HG03469 (cell line): ENCODE data around the gene SULF2.

Experiments
- ATAC-seq: cut with Tn5 transposase; IDR thresholded peaks from one replicate; pipeline ENCODE4 v1.9.1; 2021; ENCODE audit warnings: mild to moderate bottlenecking, moderate library complexity, moderate number of reproducible peaks; ENCODE audit not compliant: unreplicated experiment

SULF2 gene

GRCh38 chr20:47672886-47673670 lies 112.2 kb downstream of the SULF2 start:
- no peak for ATAC-seq

DNA sequence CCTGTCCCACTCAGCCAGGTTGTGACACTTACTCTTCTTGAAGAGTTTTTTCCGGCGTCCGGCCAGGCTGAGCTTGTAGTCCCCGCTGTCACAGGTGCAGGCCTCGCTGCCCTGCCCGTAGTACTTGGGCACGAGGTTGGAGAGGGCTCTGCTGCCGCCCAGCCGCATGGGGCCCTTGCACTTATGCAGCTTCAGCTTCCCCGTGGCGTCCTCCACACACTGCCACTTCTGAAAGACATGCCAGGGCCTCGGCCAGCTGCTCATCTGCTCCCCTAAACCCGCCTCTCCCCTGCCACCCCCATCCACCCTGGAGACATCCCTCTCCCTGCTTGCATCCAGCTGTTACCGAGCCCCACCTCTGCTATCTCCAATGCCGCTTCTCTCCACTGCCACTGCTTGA lies 113.1 kb downstream of the SULF2 start:
- no peak for ATAC-seq

DNA sequence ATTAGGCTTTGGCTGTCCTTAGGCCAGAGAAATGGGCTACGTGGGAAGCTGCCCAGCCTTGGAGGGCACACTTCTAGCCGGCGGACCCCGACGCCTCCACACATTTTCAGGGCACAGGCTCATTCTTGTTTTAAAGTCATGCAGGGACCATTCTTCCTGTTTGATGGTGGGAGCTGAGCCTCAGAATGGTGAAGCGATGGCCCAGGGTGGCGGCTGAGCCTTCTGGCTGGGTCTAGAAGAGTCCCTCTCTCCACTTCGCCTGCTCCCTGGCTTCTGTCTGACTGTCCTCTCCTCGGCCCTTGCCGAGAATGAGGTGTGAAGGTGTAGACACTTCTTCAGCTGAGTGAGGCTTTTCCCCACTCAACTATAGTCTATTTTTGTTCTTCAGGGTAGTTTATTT lies 114.4 kb downstream of the SULF2 start:
- ATAC-seq, result no peak

DNA sequence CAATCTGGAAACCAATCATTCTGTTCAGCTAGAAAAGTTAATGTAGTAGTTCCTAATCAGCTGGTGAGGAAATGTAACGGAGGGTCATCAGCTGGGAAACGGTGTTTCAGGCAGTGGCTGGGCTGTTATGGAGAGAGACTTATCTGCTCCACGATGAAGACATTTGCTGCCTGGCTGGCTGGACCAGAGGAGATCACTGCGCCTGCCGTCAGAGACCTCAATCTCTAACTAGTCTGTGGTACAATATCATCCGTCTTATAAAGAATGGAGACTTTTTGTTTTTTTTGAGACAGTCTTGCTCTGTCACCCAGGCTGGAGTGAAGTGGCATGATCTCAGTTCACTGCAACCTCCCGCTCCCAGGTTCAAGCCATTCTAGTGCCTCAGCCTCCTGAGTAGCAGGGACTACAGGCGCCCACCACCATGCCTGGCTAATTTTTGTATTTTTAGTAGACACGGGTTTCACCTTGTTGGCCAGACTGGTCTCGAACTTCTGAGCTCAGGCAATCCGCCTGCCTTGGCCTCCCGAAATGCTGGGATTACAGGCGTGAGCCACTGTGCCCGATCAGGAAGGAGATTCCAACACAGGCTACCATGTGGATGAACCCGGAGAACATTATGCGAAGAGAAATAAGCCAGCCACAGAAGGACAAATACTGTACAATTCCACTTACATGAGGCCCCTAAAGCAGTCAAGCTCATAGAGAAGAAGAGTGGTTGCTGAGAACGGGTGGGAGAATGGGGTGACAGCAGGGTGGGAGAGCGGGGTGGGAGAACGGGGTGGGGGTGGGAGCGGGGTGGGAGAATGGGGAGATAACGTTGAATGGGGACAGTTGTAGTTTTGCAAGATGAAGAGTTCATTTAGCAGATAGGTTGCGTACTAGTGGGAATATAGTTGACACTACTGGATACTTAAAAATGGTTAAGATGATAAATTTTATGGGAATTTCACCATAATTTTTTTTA lies 115.1 kb downstream of the SULF2 start:
- no peak for ATAC-seq

- no peak for ATAC-seq
Measured at GRCh38 chr20:47669489-47669888, 115.8 kb downstream of the SULF2 start.

DNA sequence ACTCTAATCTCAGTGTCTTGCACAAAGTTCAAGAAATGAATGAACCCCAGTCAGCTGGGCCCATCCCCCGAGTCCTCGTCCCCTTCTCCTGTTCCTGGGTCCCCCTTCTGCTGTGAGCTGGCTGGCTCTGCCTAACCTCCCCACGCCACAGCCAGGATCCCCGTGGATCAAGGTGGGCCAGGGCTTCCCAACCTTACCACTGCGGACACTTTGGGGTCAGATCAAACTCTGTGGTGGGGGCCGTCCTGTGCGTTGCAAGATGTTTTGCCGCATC lies 116.2 kb downstream of the SULF2 start:
- ATAC-seq, result no peak

DNA sequence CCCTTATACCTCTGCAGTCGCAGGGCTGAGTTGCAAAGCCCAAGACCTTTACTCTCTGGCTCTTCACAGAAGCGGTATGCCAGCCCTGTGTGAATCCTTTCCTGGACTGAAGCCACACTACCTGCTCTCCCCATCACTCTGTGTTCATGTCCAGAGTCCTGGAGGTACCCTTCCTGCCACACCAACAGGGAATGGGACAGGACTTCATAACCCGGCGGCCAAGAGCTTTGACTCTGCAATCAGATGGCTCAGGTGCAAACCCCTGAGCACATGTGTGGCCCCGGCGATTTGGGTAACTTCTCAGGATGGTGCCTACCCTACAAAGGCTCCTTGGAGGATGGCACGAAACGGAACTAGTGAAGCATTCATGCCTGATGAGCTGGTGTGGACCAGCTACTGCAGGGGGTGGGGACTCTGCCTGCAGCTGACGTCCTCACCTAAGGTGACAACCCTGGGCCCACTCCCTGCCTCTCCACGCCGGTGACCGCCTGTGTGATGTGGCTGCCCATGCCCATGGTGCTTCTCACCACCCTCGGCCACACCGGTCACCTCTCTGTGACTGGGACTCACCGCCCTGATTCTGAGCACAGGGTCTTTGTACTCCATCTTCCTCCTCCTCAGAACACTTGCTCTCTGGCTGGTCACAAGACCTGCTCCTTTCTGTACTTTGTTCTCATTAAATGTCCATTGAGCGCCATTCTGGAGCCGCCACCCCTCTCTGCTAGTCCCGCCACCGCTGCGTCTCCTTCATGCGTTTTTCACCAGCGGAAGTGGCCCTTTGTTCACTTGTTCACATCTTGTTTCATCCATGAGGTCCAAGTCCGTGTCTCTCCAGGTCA lies 116.7 kb downstream of the SULF2 start:
- no peak for ATAC-seq

DNA sequence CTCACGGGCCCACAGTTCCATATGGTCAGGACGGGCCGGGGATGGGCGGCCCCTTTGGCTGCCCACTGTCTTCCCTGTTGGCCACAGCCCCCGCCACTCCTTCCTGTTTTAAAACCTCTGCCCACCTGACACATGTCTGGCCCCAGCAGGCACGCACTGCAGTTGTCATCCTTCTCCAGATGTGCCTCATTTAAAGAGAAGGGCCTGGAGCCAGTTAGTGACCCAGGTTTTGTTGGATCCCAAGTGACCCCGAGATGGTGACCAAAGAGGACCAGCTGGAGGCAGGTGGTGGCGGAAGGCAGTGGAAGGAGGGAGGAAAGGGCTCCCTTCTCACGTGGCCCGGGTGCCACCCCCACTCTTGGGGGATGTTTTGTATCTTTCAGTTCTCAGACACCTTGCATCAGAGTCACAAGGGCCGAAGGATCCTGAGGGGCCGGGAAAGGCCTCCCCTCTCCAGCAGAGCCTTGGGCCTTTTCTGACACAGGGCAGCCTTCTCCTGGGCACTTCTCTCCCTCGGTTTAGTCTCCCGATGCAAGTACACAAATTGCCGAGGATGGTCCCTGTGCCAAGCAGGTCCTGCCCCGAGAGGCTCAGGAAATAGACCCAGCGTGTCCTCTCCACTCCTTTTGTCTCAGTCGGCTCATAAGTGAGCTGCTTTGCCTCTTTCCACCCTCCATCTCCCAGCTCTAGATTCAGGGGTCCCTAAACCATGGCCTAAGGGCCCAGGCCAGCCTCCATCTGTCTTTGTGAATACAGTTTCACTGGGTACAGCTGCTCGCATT lies 117.6 kb downstream of the SULF2 start:
- ATAC-seq, result no peak

- no peak for ATAC-seq
Measured at GRCh38 chr20:47667086-47667485, 118.2 kb downstream of the SULF2 start.

GRCh38 chr20:47666304-47666703 lies 119.0 kb downstream of the SULF2 start:
- ATAC-seq, result no peak

- ATAC-seq, result no peak
Measured at GRCh38 chr20:47665221-47665991, 119.9 kb downstream of the SULF2 start.

GRCh38 chr20:47664744-47665143 lies 120.5 kb downstream of the SULF2 start:
- no peak for ATAC-seq

GRCh38 chr20:47664068-47664437 lies 121.2 kb downstream of the SULF2 start:
- no peak for ATAC-seq

DNA sequence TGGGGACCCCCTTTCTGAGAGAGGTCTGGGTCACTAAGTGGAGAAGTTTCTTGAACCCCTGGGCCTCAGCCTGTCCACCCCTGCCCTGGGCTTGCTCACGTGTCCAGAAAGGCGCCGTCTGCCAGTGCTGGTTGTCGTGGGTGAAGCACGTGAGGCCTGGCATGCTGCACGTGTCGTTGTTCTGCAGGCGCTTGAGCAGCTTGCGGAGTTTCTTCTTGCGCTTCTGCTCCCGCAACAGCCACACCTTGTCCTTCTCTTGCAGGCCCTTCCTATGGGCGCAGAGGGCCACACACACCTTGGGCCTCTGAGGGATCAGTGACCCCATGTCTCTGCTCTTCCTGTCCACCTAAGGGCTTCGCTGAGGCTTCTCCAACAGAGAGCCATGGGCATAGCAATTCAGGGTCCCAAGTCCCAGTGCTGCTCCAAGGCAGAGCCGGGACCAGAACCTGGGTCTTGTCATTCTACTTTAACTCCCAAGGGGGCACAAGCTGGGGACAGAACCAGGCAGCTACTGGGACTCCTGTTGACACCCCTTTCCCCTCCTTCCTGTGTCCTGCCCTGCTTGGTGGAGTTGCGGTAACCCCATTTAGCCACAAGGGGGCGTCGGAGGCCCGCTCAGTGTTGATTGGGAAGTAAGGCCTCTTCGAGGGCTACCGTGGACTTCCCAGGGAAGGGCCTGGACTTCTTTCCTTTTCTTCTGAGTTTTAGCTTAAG lies 121.8 kb downstream of the SULF2 start:
- ATAC-seq, result no peak

GRCh38 chr20:47662483-47663353 lies 122.6 kb downstream of the SULF2 start:
- no peak for ATAC-seq

DNA sequence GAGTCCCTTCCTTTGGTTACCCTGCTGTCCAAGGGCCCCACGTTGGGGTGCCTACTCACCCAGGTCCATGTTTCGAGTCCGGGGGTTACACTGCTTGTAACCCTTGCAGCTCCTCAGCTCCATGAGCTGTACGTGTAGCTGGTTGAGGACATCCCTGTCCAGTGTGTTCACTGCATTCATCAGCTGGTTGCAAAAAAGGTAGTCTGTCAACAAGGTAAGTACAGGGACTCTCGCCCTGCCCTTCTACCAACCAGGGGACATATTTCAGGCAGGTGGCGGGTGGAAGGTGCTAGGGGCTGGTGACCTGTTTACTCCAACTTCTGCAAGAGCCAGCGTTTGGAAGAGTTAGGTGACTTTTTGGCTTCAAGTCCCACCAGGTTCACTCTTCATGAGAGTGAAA lies 123.6 kb downstream of the SULF2 start:
- ATAC-seq, result no peak

DNA sequence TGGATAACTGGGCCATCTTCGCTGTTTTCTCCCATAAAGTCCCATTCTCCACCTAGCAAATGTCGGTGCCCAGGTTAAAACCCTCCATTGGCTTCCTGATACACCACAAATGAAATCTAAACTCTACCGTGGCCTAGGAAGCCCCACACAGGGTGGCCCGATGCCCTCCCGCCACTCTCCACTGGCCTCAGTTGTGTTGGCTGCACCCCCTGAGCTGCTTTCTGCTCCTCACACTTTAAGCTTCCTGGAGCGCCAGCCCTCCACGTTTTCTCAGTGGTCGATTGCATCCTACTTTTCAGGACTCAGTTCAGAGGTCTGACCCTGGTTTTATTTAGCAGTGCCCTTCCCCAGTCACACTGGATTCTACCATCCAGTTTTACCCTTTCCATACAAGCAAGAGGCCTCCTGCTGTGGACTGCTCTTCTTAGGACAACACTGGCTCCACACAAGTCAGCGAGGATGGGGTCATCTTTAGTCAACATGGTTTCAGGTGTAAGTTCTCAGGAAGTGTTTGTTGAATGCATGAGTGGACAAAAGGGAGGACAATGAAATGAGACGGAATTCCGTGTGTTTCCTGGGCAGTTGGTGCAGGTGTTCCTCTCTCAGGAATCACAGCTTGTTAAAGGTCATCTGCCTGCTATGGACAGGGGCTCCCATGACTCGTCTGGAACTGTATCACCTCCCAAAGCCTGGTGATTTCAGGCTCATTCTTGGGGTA lies 124.1 kb downstream of the SULF2 start:
- no peak for ATAC-seq

DNA sequence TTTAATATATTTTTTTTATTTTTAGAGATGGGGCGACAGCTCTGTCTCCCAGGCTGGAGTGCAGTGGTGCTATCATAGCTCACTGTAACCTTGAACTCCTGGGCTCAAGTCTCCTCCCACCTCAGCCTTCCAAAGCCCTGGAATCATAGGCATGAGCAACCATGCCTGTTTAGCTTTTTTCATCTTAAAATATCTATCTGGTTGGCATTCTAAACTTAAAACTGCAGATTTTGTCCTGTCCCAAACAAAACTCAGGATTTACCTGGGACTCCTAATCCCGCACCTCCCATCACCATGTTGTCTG lies 124.7 kb downstream of the SULF2 start:
- no peak for ATAC-seq
